ENCODE measurements around the gene NEUROD2. TPM values are rescaled to one million over a fixed set of nuclear protein-coding genes. Genes with fewer than 3 reads are reported as not detected.

Gene NEUROD2
- total and polyA plus RNA-seq, 9 donors: not detected

GRCh38 chr17:39563476-39563875 lies 44.2 kb downstream of the NEUROD2 start:
- TF ChIP-seq EP300 (IDR thresholded peaks at IDR 0.05) (no peak), POLR2A (IDR thresholded peaks at IDR 0.05) (no peak), CTCF (IDR thresholded peaks at IDR 0.05) (no peak)
- H3K36me3 ChIP-seq: no peaks in the 10 kb centered on the region
- H3K9me3 ChIP-seq: no peaks in the 10 kb centered on the region
- 17 to 23% (median 17%) methylated on average over 17 of the region's 17 CpGs for WGBS, 3 donors
- H3K4me1 ChIP-seq (ENCODE audit: insufficient read depth): peaks cover 3% of the 10 kb centered on the region
- no peaks in the 10 kb centered on the region for H3K27me3 ChIP-seq
- intact Hi-C loops (cut with DNase I): no loop called here
- H3K27ac ChIP-seq: no peak overlapping the region
- DNase-seq: peak in 2 of 5 donors; percentile 27 to 37
- H3K4me3 ChIP-seq: no peak overlapping the region

DNA sequence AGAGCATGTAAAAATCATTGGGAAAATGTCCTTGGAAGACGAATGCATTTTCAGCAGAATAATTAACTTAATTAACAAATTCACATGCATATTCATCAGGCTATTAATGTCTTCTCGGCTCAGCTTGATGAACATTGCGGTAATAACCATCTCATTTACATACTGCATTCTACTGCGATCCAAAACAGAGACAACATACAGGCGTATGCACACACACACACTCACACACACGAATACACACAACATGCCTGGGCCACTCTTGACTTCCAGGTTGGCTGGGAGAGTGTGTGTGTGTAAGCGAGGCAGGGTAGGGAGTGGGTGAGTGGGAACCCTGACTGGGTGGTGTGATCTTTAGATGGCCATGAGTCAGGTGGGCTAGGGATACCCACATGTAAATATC lies 44.7 kb downstream of the NEUROD2 start:
- TF ChIP-seq EP300 (IDR thresholded peaks at IDR 0.05): no peak
- TF ChIP-seq POLR2A (IDR thresholded peaks at IDR 0.05): no peak
- no peak for TF ChIP-seq CTCF (IDR thresholded peaks at IDR 0.05)

DNA sequence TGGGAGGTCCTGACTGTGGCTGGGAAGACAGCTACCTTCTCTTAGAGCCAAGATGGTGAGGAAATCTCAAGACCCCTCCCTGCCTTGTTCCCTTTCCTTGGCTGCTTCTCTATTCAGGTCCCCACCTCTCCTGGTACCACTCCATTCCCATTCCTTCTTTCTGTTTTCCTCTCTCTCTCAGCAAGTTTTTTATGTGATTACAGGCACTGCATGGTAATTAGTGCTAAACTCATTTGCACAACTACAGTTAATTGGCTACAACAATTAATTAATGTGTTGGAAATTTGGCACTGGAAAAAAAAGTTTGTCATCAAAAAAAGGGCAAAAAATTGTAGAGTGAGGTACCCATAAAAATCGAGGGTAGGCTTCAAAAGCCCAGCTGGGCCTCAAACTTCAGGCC lies 45.3 kb downstream of the NEUROD2 start:
- intact Hi-C loops (cut with DNase I): no loop called here
- Histone ChIP-seq H3K27ac (no peak overlapping the region), H3K9me3 (no peaks in the 10 kb centered on the region), H3K27me3 (no peaks in the 10 kb centered on the region), H3K36me3 (no peaks in the 10 kb centered on the region), H3K4me3 (no peak overlapping the region), H3K4me1 (ENCODE audit: insufficient read depth) (peaks cover 3% of the 10 kb centered on the region)
- no peak for TF ChIP-seq POLR2A (IDR thresholded peaks at IDR 0.05)
- no peak for TF ChIP-seq CTCF (IDR thresholded peaks at IDR 0.05)
- TF ChIP-seq EP300 (IDR thresholded peaks at IDR 0.05): no peak
- 58 to 63% (median 63%) methylated on average over 1 of the region's 1 CpG for WGBS, 3 donors
- DNase-seq: no peak

More for the DNA sequence above, 44.7 kb downstream of the NEUROD2 start:
- Histone ChIP-seq H3K4me1 (ENCODE audit: insufficient read depth) (peaks cover 3% of the 10 kb centered on the region), H3K36me3 (no peaks in the 10 kb centered on the region), H3K27me3 (no peaks in the 10 kb centered on the region), H3K9me3 (no peaks in the 10 kb centered on the region), H3K4me3 (no peak overlapping the region), H3K27ac (no peak overlapping the region)
- intact Hi-C loops (cut with DNase I): no loop called here
- 65 to 67% (median 65%) methylated on average over 7 of the region's 7 CpGs for WGBS, 3 donors
- DNase-seq: no peak

DNA sequence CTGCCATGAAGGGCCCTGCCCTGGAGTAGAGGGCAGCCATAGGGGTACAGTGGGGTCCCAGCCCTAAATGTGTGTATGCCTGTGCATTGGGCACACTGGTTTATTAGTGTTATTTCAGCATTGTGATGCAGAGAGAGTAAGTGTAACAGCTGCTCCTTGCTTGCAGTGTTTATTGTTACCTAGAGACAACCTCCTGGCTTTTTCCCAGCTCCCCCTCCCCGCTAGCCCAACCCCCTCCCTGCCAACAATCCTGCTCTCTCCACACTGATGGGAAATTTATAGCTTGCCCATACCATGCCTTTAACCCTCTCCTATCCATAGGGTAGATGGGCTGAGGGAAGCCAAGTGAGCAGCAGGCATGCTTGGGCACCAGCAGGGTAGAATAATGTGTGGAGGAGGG lies 51.3 kb downstream of the NEUROD2 start:
- Histone ChIP-seq H3K9me3 (no peaks in the 10 kb centered on the region), H3K4me1 (ENCODE audit: insufficient read depth) (no peaks in the 10 kb centered on the region), H3K4me3 (no peak overlapping the region), H3K36me3 (no peaks in the 10 kb centered on the region), H3K27me3 (no peaks in the 10 kb centered on the region), H3K27ac (no peak overlapping the region)
- intact Hi-C loops (cut with DNase I): no loop called here
- WGBS, 3 donors: 19 to 26% (median 25%) methylated on average over 1 of the region's 1 CpG
- no peak for TF ChIP-seq POLR2A (IDR thresholded peaks at IDR 0.05)
- TF ChIP-seq CTCF (IDR thresholded peaks at IDR 0.05): no peak
- no peak for TF ChIP-seq EP300 (IDR thresholded peaks at IDR 0.05)
- DNase-seq: no peak
